ENCODE results near the gene KCNE5. TPM values are rescaled to one million over a fixed set of nuclear protein-coding genes. Genes with fewer than 3 reads are reported as not detected.
"Not testable (repeated sequence)": the region's sequence is repeated elsewhere in the genome, so short reads cannot be mapped to it uniquely, and the experiment has no call there.

Gene KCNE5
- total RNA-seq (under 1 TPM; 0.33 to 0.40 TPM), polyA plus RNA-seq (0.14 TPM)

GRCh38 chrX:109624641-109625616 lies at the start of gene KCNE5:
Gene KCNE5 (minus strand): TSS chrX:109625172. CDS start chrX:109625020, 152 bp downstream.
- Mint-ChIP-seq H3K36me3 (no peaks in the 10 kb centered on the region), H3K27me3 (peaks cover 0 to 2% of the 10 kb centered on the region in 2 donors), H3K4me1 (no peaks in the 10 kb centered on the region), H3K9me3 (no peaks in the 10 kb centered on the region), H3K4me3 (no peak within 1 kb of the TSS), H3K27ac (no peak within 1 kb of the TSS)
- ChIA-PET POLR2A (no interaction called here), CTCF (no interaction called here)
- Histone ChIP-seq H3K36me3 (ENCODE audit: insufficient read depth, low read length) (no peaks in the 10 kb centered on the region), H3K4me1 (ENCODE audit: insufficient read depth, low read length) (no peaks in the 10 kb centered on the region), H3K4me3 (ENCODE audit: low read length) (no peak within 1 kb of the TSS), H3K9me3 (ENCODE audit: low read length) (no peaks in the 10 kb centered on the region), H3K27ac (ENCODE audit: low read depth, low read length) (no peak within 1 kb of the TSS), H3K27me3 (ENCODE audit: insufficient read depth, low read length, poor library complexity, severe bottlenecking) (no peaks in the 10 kb centered on the region)
- DNase-seq: no peak

GRCh38 chrX:109672239-109672638 lies 47.3 kb upstream of the KCNE5 start:
- ChIA-PET CTCF (no interaction called here), POLR2A (no interaction called here)
- DNase-seq: no peak
- H3K9me3 Mint-ChIP-seq: no peaks in the 10 kb centered on the region
- no peaks in the 10 kb centered on the region for H3K4me1 Mint-ChIP-seq
- Histone ChIP-seq H3K4me3 (ENCODE audit: low read length) (no peak overlapping the region), H3K4me1 (ENCODE audit: insufficient read depth, low read length) (no peaks in the 10 kb centered on the region), H3K9me3 (ENCODE audit: low read length) (no peaks in the 10 kb centered on the region), H3K36me3 (ENCODE audit: insufficient read depth, low read length) (peaks cover 18% of the 10 kb centered on the region), H3K27ac (ENCODE audit: low read depth, low read length) (no peak overlapping the region), H3K27me3 (ENCODE audit: insufficient read depth, low read length, poor library complexity, severe bottlenecking) (no peaks in the 10 kb centered on the region)
- no peak overlapping the region for H3K4me3 Mint-ChIP-seq
- peaks cover 0 to 63% (median 5%) of the 10 kb centered on the region in 3 donors for H3K36me3 Mint-ChIP-seq
- no peak overlapping the region for H3K27ac Mint-ChIP-seq
- H3K27me3 Mint-ChIP-seq: peaks cover 0 to 2% of the 10 kb centered on the region in 2 donors

- H3K36me3 ChIP-seq (ENCODE audit: insufficient read depth, low read length): peaks cover 14% of the 10 kb centered on the region
- POLR2A ChIA-PET; H3K4me1 Mint-ChIP-seq; H3K4me1 ChIP-seq (ENCODE audit: insufficient read depth, low read length); H3K27me3 ChIP-seq (ENCODE audit: insufficient read depth, low read length, poor library complexity, severe bottlenecking); DNase-seq; CTCF ChIA-PET; H3K4me3 Mint-ChIP-seq; H3K9me3 Mint-ChIP-seq; H3K9me3 ChIP-seq (ENCODE audit: low read length); H3K4me3 ChIP-seq (ENCODE audit: low read length); H3K27ac Mint-ChIP-seq; H3K27ac ChIP-seq (ENCODE audit: low read depth, low read length); H3K27me3 Mint-ChIP-seq: not testable (repeated sequence)
- peaks cover 0 to 67% (median 7%) of the 10 kb centered on the region in 3 donors for H3K36me3 Mint-ChIP-seq
Observed at GRCh38 chrX:109671170-109671569, 46.2 kb upstream of the KCNE5 start.

- Histone ChIP-seq H3K4me3 (ENCODE audit: low read length) (no peak overlapping the region), H3K9me3 (ENCODE audit: low read length) (no peaks in the 10 kb centered on the region), H3K36me3 (ENCODE audit: insufficient read depth, low read length) (peaks cover 3% of the 10 kb centered on the region), H3K27ac (ENCODE audit: low read depth, low read length) (no peak overlapping the region), H3K4me1 (ENCODE audit: insufficient read depth, low read length) (no peaks in the 10 kb centered on the region), H3K27me3 (ENCODE audit: insufficient read depth, low read length, poor library complexity, severe bottlenecking) (no peaks in the 10 kb centered on the region)
- Mint-ChIP-seq H3K4me3 (no peak overlapping the region), H3K27me3 (peaks cover 0 to 4% of the 10 kb centered on the region in 2 donors), H3K27ac (peak overlapping the region in 1 of 8 donors; percentile 54), H3K4me1 (no peaks in the 10 kb centered on the region), H3K36me3 (peaks cover 0 to 68% (median 10%) of the 10 kb centered on the region in 3 donors), H3K9me3 (no peaks in the 10 kb centered on the region)
- POLR2A ChIA-PET: no interaction called here
- DNase-seq: no peak
- CTCF ChIA-PET: no interaction called here
Observed at GRCh38 chrX:109667986-109668385, 43.0 kb upstream of the KCNE5 start.

GRCh38 chrX:109660435-109661143 lies 35.6 kb upstream of the KCNE5 start:
- Histone ChIP-seq H3K27me3 (ENCODE audit: insufficient read depth, low read length, poor library complexity, severe bottlenecking) (no peaks in the 10 kb centered on the region), H3K9me3 (ENCODE audit: low read length) (no peaks in the 10 kb centered on the region), H3K36me3 (ENCODE audit: insufficient read depth, low read length) (peaks cover 6% of the 10 kb centered on the region), H3K4me1 (ENCODE audit: insufficient read depth, low read length) (no peaks in the 10 kb centered on the region), H3K27ac (ENCODE audit: low read depth, low read length) (no peak overlapping the region), H3K4me3 (ENCODE audit: low read length) (no peak overlapping the region)
- H3K27me3 Mint-ChIP-seq: peaks cover 0 to 2% of the 10 kb centered on the region in 2 donors
- peaks cover 0 to 2% (median 0%) of the 10 kb centered on the region in 3 donors for H3K4me1 Mint-ChIP-seq
- no peak for DNase-seq
- CTCF ChIA-PET: no interaction called here
- H3K4me3 Mint-ChIP-seq: no peak overlapping the region
- POLR2A ChIA-PET: no interaction called here
- peaks cover 0 to 4% (median 3%) of the 10 kb centered on the region in 5 donors for H3K9me3 Mint-ChIP-seq
- peaks cover 13 to 76% (median 14%) of the 10 kb centered on the region in 3 donors for H3K36me3 Mint-ChIP-seq
- peak overlapping the region in 1 of 8 donors; percentile 75 for H3K27ac Mint-ChIP-seq

GRCh38 chrX:109658391-109658790 lies 33.4 kb upstream of the KCNE5 start:
- CTCF ChIA-PET: no interaction called here
- peaks cover 0 to 4% (median 3%) of the 10 kb centered on the region in 5 donors for H3K9me3 Mint-ChIP-seq
- H3K36me3 Mint-ChIP-seq: peaks cover 13 to 74% (median 13%) of the 10 kb centered on the region in 3 donors
- Histone ChIP-seq H3K36me3 (ENCODE audit: insufficient read depth, low read length) (peaks cover 6% of the 10 kb centered on the region), H3K9me3 (ENCODE audit: low read length) (no peaks in the 10 kb centered on the region), H3K4me3 (ENCODE audit: low read length) (no peak overlapping the region), H3K27ac (ENCODE audit: low read depth, low read length) (no peak overlapping the region), H3K4me1 (ENCODE audit: insufficient read depth, low read length) (no peaks in the 10 kb centered on the region), H3K27me3 (ENCODE audit: insufficient read depth, low read length, poor library complexity, severe bottlenecking) (no peaks in the 10 kb centered on the region)
- H3K4me1 Mint-ChIP-seq: peaks cover 0 to 2% (median 0%) of the 10 kb centered on the region in 3 donors
- H3K27ac Mint-ChIP-seq: no peak overlapping the region
- POLR2A ChIA-PET: no interaction called here
- H3K4me3 Mint-ChIP-seq: no peak overlapping the region
- DNase-seq: no peak
- H3K27me3 Mint-ChIP-seq: peaks cover 0 to 2% of the 10 kb centered on the region in 2 donors

- H3K27me3 Mint-ChIP-seq, H3K27ac Mint-ChIP-seq, CTCF ChIA-PET: not testable (repeated sequence)
Observed at GRCh38 chrX:109657364-109657763, 32.4 kb upstream of the KCNE5 start.

GRCh38 chrX:109656774-109657173 lies 31.8 kb upstream of the KCNE5 start:
- H3K27ac ChIP-seq (ENCODE audit: low read depth, low read length): no peak overlapping the region
- POLR2A ChIA-PET: no interaction called here

More at GRCh38 chrX:109657364-109657763, 32.4 kb upstream of the KCNE5 start:
- H3K4me3 ChIP-seq (ENCODE audit: low read length); H3K27ac ChIP-seq (ENCODE audit: low read depth, low read length); H3K4me1 ChIP-seq (ENCODE audit: insufficient read depth, low read length); H3K4me3 Mint-ChIP-seq; POLR2A ChIA-PET; H3K9me3 ChIP-seq (ENCODE audit: low read length); H3K36me3 ChIP-seq (ENCODE audit: insufficient read depth, low read length); H3K27me3 ChIP-seq (ENCODE audit: insufficient read depth, low read length, poor library complexity, severe bottlenecking); H3K9me3 Mint-ChIP-seq; DNase-seq; H3K4me1 Mint-ChIP-seq: not testable (repeated sequence)
- peaks cover 13 to 65% (median 13%) of the 10 kb centered on the region in 3 donors for H3K36me3 Mint-ChIP-seq

More at GRCh38 chrX:109656774-109657173, 31.8 kb upstream of the KCNE5 start:
- no peaks in the 10 kb centered on the region for H3K9me3 ChIP-seq (ENCODE audit: low read length)
- no peak for DNase-seq
- CTCF ChIA-PET: no interaction called here
- peaks cover 6% of the 10 kb centered on the region for H3K36me3 ChIP-seq (ENCODE audit: insufficient read depth, low read length)
- H3K36me3 Mint-ChIP-seq: peaks cover 13 to 63% (median 13%) of the 10 kb centered on the region in 3 donors
- peaks cover 0 to 2% of the 10 kb centered on the region in 2 donors for H3K27me3 Mint-ChIP-seq
- no peaks in the 10 kb centered on the region for H3K4me1 ChIP-seq (ENCODE audit: insufficient read depth, low read length)
- no peak overlapping the region for H3K27ac Mint-ChIP-seq
- H3K4me3 ChIP-seq (ENCODE audit: low read length): no peak overlapping the region
- no peaks in the 10 kb centered on the region for H3K27me3 ChIP-seq (ENCODE audit: insufficient read depth, low read length, poor library complexity, severe bottlenecking)
- peaks cover 0 to 2% (median 0%) of the 10 kb centered on the region in 3 donors for H3K4me1 Mint-ChIP-seq
- peaks cover 0 to 4% (median 3%) of the 10 kb centered on the region in 5 donors for H3K9me3 Mint-ChIP-seq
- no peak overlapping the region for H3K4me3 Mint-ChIP-seq

Measured in CD8-positive, alpha-beta memory T cell (primary cell).